ENCODE measurements around the gene PRR16.

The PRR16 gene

DNA sequence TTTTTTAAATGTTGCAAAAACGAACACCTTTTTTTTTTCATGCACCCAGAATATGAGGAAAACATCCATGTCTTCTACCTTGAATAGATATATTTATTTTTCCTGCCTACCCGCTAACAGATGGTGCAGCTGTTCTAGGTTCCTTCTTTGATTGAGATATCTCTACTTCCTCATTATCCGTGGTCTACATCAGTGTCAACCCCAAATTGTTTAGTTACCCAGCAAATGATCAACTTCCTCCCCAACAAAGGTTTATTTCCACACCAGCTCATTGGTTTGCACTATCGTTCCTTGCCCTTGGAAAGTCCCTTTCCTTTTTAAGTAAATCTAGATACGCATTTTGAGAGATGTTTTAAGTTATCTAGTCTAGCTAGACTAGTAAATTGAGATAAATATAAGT lies 166.4 kb downstream of the PRR16 start:
- ChIA-PET POLR2A (no interaction called here), CTCF (no interaction called here)
- TF ChIP-seq FOXA1 (IDR thresholded peaks at IDR 0.05) (no peak), ELF4 (IDR thresholded peaks at IDR 0.05) (no peak), ZNF384 (IDR thresholded peaks at IDR 0.05) (no peak)
- DNase-seq (ENCODE audit: extremely low spot score) = no peak

DNA sequence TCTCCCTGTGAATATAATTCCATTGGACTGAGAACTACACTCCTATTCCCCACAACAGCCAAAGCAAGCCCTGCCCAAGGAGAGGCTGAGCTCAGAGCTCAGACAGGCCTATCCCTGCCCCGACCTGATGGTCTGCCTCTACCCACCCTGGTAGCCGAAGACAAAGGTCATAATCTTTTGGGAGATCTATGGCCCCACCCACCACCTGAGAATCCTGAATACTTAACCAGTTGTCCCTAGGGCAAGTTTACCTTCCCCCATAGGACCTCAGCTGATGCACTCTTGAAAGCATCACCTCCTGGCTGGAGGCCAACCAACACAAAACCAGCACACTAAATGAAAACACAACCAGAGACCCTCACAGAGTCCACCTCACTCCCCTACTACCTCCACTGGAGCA lies 167.5 kb downstream of the PRR16 start:
- DNase-seq (ENCODE audit: extremely low spot score) = no peak
- ChIA-PET CTCF (no interaction called here), POLR2A (no interaction called here)
- TF ChIP-seq L3MBTL2 (conservative IDR thresholded peaks at IDR 0.05) (no peak), ELF4 (IDR thresholded peaks at IDR 0.05) (no peak), TARDBP (IDR thresholded peaks at IDR 0.05) (no peak), CTBP1 (IDR thresholded peaks at IDR 0.05; ENCODE audit: borderline replicate concordance) (no peak), NFRKB (IDR thresholded peaks at IDR 0.05) (no peak), BHLHE40 (IDR thresholded peaks at IDR 0.05; ENCODE audit: borderline replicate concordance) (no peak), SP1 (IDR thresholded peaks at IDR 0.05) (no peak), FOXM1 (IDR thresholded peaks at IDR 0.05; ENCODE audit: borderline replicate concordance) (no peak), HDGF (IDR thresholded peaks at IDR 0.05; ENCODE audit: borderline replicate concordance) (no peak), FOXA1 (IDR thresholded peaks at IDR 0.05) (no peak), FOXK2 (IDR thresholded peaks at IDR 0.05) (no peak), ARNT (IDR thresholded peaks at IDR 0.05) (no peak), ZNF384 (IDR thresholded peaks at IDR 0.05) (no peak), SUZ12 (IDR thresholded peaks at IDR 0.05) (no peak), LEF1 (IDR thresholded peaks at IDR 0.05; ENCODE audit: borderline replicate concordance) (no peak)
- TF ChIP-seq, protein P1, sequence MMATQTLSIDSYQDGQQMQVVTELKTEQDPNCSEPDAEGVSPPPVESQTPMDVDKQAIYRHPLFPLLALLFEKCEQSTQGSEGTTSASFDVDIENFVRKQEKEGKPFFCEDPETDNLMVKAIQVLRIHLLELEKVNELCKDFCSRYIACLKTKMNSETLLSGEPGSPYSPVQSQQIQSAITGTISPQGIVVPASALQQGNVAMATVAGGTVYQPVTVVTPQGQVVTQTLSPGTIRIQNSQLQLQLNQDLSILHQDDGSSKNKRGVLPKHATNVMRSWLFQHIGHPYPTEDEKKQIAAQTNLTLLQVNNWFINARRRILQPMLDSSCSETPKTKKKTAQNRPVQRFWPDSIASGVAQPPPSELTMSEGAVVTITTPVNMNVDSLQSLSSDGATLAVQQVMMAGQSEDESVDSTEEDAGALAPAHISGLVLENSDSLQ (IDR thresholded peaks at IDR 0.05) = no peak

DNA sequence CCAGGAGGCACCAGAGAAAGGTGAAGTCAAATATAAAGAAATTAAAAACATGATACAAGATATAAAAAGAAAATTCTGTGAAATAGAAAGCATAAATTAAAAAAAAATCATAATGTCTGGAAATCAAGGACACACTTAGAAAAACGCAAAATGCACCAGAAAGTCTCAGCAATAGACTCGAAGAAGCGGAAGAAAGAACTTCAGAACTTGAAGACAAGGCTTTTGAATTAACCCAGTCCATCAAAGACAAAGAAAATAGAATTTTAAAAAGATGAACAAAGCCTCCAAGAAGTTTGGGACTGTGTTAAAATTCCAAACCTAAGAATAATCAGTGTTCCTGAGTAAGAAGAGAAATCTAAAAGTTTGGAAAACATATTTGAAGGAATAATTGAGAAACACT lies 168.3 kb downstream of the PRR16 start:
- TF ChIP-seq SP1 (IDR thresholded peaks at IDR 0.05) (no peak), HDGF (IDR thresholded peaks at IDR 0.05; ENCODE audit: borderline replicate concordance) (no peak), SUZ12 (IDR thresholded peaks at IDR 0.05) (no peak), TARDBP (IDR thresholded peaks at IDR 0.05) (no peak), CTBP1 (IDR thresholded peaks at IDR 0.05; ENCODE audit: borderline replicate concordance) (no peak)
- ChIA-PET CTCF (no interaction called here), POLR2A (no interaction called here)
- no peak for DNase-seq (ENCODE audit: extremely low spot score)

DNA sequence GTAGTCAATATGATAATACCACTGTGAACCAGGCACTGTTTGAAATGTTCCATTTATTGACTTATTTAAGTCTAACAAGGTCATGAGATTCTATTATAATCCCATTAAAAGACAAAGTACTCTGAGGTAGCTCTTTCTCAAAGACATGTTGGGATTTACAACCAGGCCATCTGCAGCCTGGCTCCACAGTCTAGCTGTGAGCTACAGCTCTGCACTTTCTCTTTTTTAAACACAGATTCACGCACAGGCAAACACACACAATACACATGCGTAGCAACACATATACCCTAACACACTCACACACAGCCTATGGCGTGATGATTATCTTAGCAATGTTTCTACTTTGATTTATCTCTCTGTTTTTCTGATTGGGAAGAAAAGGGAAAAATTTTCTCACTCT lies 174.3 kb downstream of the PRR16 start:
- ChIA-PET CTCF (no interaction called here), POLR2A (no interaction called here)
- no peak for TF ChIP-seq SUZ12 (IDR thresholded peaks at IDR 0.05)
- no peak for TF ChIP-seq CTBP1 (IDR thresholded peaks at IDR 0.05; ENCODE audit: borderline replicate concordance)
- DNase-seq (ENCODE audit: extremely low spot score) = no peak

DNA sequence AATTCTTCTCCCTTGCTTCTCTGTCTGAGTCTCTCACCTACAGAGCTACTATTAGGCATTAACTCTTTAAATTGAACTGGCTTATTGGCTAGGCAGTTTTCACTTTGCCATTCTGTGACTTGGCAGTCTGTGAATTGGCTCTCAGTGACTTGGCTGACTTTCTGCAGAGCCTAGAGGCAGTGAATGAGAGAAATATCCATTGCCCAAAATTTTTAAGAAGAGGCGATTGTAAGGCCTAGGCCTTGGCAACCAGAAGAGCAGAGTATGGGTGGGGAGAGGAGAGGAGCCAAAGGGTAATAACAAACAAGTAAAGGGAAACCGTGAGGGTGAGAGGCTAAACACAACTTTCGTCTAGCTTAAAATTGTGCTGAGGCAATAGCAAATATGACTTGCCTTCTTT lies 176.7 kb downstream of the PRR16 start:
- ChIA-PET POLR2A (no interaction called here), CTCF (no interaction called here)
- TF ChIP-seq NFRKB (IDR thresholded peaks at IDR 0.05) = no peak
- TF ChIP-seq TARDBP (IDR thresholded peaks at IDR 0.05) = no peak
- TF ChIP-seq CTBP1 (IDR thresholded peaks at IDR 0.05; ENCODE audit: borderline replicate concordance) = no peak
- no peak for TF ChIP-seq L3MBTL2 (conservative IDR thresholded peaks at IDR 0.05)
- TF ChIP-seq SP1 (IDR thresholded peaks at IDR 0.05) = no peak
- no peak for TF ChIP-seq LEF1 (IDR thresholded peaks at IDR 0.05; ENCODE audit: borderline replicate concordance)
- no peak for TF ChIP-seq HDGF (IDR thresholded peaks at IDR 0.05; ENCODE audit: borderline replicate concordance)
- no peak for TF ChIP-seq BHLHE40 (IDR thresholded peaks at IDR 0.05; ENCODE audit: borderline replicate concordance)
- TF ChIP-seq, protein P1 (IDR thresholded peaks at IDR 0.05) = no peak
- TF ChIP-seq ARNT (IDR thresholded peaks at IDR 0.05) = no peak
- no peak for TF ChIP-seq FOXK2 (IDR thresholded peaks at IDR 0.05)
- no peak for DNase-seq (ENCODE audit: extremely low spot score)

DNA sequence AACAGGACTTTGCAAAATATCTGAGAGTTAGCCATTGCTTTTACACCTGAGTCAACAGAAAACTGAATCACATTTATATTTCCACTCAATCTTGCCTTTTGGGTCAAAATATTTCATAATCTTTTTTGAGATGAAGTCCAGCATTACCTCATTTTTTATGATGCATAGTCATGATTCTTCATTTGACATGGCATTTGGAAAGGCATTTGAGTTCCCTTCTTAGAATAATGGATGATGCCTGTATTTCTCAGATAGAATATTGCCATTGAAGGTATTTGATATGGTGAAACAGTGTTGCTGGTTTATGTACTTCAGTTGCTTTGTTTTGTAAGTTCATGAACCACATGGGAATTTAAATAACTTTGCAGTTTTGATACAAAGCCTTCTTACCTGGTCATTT lies 180.4 kb downstream of the PRR16 start:
- no peak for DNase-seq (ENCODE audit: extremely low spot score)
- POLR2A ChIA-PET = no interaction called here
- no peak for TF ChIP-seq NFRKB (IDR thresholded peaks at IDR 0.05)
- TF ChIP-seq ELF4 (IDR thresholded peaks at IDR 0.05) = no peak
- TF ChIP-seq LEF1 (IDR thresholded peaks at IDR 0.05; ENCODE audit: borderline replicate concordance) = no peak
- no peak for TF ChIP-seq SUZ12 (IDR thresholded peaks at IDR 0.05)
- TF ChIP-seq CTBP1 (IDR thresholded peaks at IDR 0.05; ENCODE audit: borderline replicate concordance) = no peak
- no peak for TF ChIP-seq HDGF (IDR thresholded peaks at IDR 0.05; ENCODE audit: borderline replicate concordance)
- TF ChIP-seq TARDBP (IDR thresholded peaks at IDR 0.05) = no peak
- no peak for TF ChIP-seq FOXM1 (IDR thresholded peaks at IDR 0.05; ENCODE audit: borderline replicate concordance)
- TF ChIP-seq FOXA1 (IDR thresholded peaks at IDR 0.05) = no peak
- no peak for TF ChIP-seq ARNT (IDR thresholded peaks at IDR 0.05)
- CTCF ChIA-PET = no interaction called here

DNA sequence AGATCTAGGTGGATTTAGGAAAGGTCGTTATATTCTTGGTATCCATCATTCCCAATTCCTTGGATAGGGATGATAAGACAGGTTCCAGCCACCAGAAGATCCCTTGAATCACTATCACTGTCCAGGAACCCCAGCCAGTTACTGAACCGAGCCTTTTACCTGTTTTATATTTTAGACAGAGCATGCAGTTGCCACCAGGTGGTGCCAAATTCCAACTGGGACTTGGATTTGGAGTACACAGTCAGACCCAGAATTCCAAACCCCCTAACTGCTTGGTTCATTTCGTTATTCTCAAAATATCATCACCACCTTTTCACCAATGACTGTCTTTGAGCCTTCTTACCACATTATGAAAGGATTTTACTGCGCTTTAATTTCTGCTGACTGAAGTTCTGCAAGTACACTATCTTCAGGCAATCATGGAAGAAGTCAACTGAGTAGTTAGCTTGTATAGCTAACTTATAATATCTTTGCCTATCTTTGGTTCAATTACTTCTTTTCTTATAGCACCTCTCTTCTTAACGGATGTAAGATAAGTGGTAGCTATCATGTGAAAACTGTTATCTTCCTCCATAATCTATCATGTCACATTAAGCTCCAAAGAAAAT lies 191.8 kb downstream of the PRR16 start:
- TF ChIP-seq ELF4 (IDR thresholded peaks at IDR 0.05) (no peak), ZNF384 (IDR thresholded peaks at IDR 0.05) (no peak), FOXM1 (IDR thresholded peaks at IDR 0.05; ENCODE audit: borderline replicate concordance) (no peak), CTBP1 (IDR thresholded peaks at IDR 0.05; ENCODE audit: borderline replicate concordance) (no peak), ARNT (IDR thresholded peaks at IDR 0.05) (no peak), HDGF (IDR thresholded peaks at IDR 0.05; ENCODE audit: borderline replicate concordance) (no peak), LEF1 (IDR thresholded peaks at IDR 0.05; ENCODE audit: borderline replicate concordance) (no peak), NFRKB (IDR thresholded peaks at IDR 0.05) (no peak), SP1 (IDR thresholded peaks at IDR 0.05) (no peak), L3MBTL2 (conservative IDR thresholded peaks at IDR 0.05) (no peak)
- TF ChIP-seq, protein P1 (IDR thresholded peaks at IDR 0.05) = no peak
- peak; percentile 34 for DNase-seq (ENCODE audit: extremely low spot score)
- ChIA-PET CTCF (no interaction called here), POLR2A (no interaction called here)

Measured in HEK293T (cell line).